ENCODE measurements around the gene GABRR1.
"Not testable (repeated sequence)": the region's sequence is repeated elsewhere in the genome, so short reads cannot be mapped to it uniquely, and the experiment has no call there.

Gene GABRR1

GRCh38 chr6:89217299-89217910, at the start of gene GABRR1:
Gene GABRR1, minus strand, starts transcription at chr6:89217358. Its CDS starts 36 bp downstream, at chr6:89217322.
- DNase-seq (ENCODE audit: low read depth in 2 of 2), result no peak

- DNase-seq (ENCODE audit: low read depth in 2 of 2), result no peak
Measured at GRCh38 chr6:89264296-89264695, 47.1 kb upstream of the GABRR1 start.

GRCh38 chr6:89260832-89261231, 43.7 kb upstream of the GABRR1 start:
- DNase-seq (ENCODE audit: low read depth in 2 of 2), result no peak

- DNase-seq (ENCODE audit: low read depth in 2 of 2), result no peak
Measured at GRCh38 chr6:89260310-89260709, 43.2 kb upstream of the GABRR1 start.

- no peak for DNase-seq (ENCODE audit: low read depth in 2 of 2)
Measured at GRCh38 chr6:89258912-89259311, 41.8 kb upstream of the GABRR1 start.

GRCh38 chr6:89257781-89258180, 40.6 kb upstream of the GABRR1 start:
- DNase-seq (ENCODE audit: low read depth in 2 of 2), result no peak

GRCh38 chr6:89257346-89257745, 40.2 kb upstream of the GABRR1 start:
- DNase-seq (ENCODE audit: low read depth in 2 of 2), result no peak

- no peak for DNase-seq (ENCODE audit: low read depth in 2 of 2)
Measured at GRCh38 chr6:89255417-89255816, 38.3 kb upstream of the GABRR1 start.

- DNase-seq (ENCODE audit: low read depth in 2 of 2), result no peak
Measured at GRCh38 chr6:89254569-89254968, 37.4 kb upstream of the GABRR1 start.

GRCh38 chr6:89252907-89253306, 35.7 kb upstream of the GABRR1 start:
- DNase-seq (ENCODE audit: low read depth in 2 of 2), result no peak

GRCh38 chr6:89251976-89252375, 34.8 kb upstream of the GABRR1 start:
- DNase-seq (ENCODE audit: low read depth in 2 of 2), result no peak

GRCh38 chr6:89251170-89251569, 34.0 kb upstream of the GABRR1 start:
- no peak for DNase-seq (ENCODE audit: low read depth in 2 of 2)

- DNase-seq (ENCODE audit: low read depth in 2 of 2), result no peak
Measured at GRCh38 chr6:89250239-89250638, 33.1 kb upstream of the GABRR1 start.

- DNase-seq (ENCODE audit: low read depth in 2 of 2), result no peak
Measured at GRCh38 chr6:89244241-89244985, 27.3 kb upstream of the GABRR1 start.

GRCh38 chr6:89243331-89243629, 26.1 kb upstream of the GABRR1 start:
- peak in 1 of 2 experiments; percentile 6 for DNase-seq (ENCODE audit: low read depth in 2 of 2)

- DNase-seq (ENCODE audit: low read depth in 2 of 2), result peak; percentile 15 to 22
Measured at GRCh38 chr6:89242574-89243330, 25.6 kb upstream of the GABRR1 start.

GRCh38 chr6:89239338-89239737, 22.2 kb upstream of the GABRR1 start:
- no peak for DNase-seq (ENCODE audit: low read depth in 2 of 2)

- DNase-seq (ENCODE audit: low read depth in 2 of 2), result no peak
Measured at GRCh38 chr6:89237158-89237557, 20.0 kb upstream of the GABRR1 start.

GRCh38 chr6:89233605-89234004, 16.4 kb upstream of the GABRR1 start:
- not testable (repeated sequence) for DNase-seq (ENCODE audit: low read depth in 2 of 2)

GRCh38 chr6:89222712-89223039, 5.5 kb upstream of the GABRR1 start:
- no peak for DNase-seq (ENCODE audit: low read depth in 2 of 2)

- no peak for DNase-seq (ENCODE audit: low read depth in 2 of 2)
Measured at GRCh38 chr6:89221971-89222711, 5.0 kb upstream of the GABRR1 start.

- no peak for DNase-seq (ENCODE audit: low read depth in 2 of 2)
Measured at GRCh38 chr6:89221129-89221528, 4.0 kb upstream of the GABRR1 start.

Data from fibroblast of skin of left biceps (primary cell).